Colon (tissue), 2 donors: Measurements from ENCODE around the gene EMP1.
"Not testable (repeated sequence)": the region's sequence is repeated elsewhere in the genome, so short reads cannot be mapped to it uniquely, and the experiment has no call there.

Source experiments
- FAIRE-seq: peaks from 2 replicates; lab custom pipeline; 2012; peaks lifted over from hg19 to GRCh38; lab: Jason Lieb, UNC
- donor health status: control.
- donor health status: control.

Gene EMP1

DNA sequence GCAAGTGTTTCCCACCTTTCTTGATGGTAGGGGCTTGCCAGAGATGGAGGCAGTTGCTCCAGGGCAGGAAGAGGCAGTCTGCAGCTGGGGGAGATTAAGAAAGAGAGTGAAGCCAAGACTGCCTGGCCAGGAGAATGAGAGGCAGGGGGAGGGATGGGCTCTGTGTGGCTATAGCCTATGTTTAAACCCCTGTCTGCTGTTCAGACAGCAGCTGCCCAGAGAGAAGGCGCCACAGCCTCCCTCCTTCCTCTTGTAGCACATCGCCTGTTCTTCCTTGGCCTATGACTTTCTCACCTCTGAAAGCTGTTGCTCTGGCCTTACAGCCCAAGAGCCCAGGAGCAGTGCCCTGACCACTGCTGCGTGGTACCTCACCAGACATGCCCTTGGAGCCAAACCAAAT, 61.7 kb downstream of the EMP1 start:
- no peak for FAIRE-seq

DNA sequence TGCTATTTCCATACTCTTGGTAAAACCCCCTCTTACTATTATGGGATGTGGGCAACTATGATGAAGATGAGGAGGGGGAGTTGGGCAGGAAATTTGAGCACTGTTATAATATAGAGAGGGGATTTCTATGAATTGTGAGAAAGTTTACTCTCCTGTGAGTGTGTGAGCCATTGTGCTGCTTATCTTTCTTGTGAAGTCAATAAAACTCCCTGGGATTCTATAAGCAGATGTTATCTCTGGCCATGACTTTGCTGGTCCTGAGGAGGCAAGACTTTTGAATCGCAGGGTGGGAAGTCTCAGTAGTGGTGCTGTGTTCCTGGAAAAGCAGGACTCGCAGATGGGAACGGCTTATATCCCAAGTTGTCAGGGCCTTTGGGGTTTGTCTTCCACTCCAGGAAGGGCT, 62.2 kb downstream of the EMP1 start:
- FAIRE-seq = no peak

DNA sequence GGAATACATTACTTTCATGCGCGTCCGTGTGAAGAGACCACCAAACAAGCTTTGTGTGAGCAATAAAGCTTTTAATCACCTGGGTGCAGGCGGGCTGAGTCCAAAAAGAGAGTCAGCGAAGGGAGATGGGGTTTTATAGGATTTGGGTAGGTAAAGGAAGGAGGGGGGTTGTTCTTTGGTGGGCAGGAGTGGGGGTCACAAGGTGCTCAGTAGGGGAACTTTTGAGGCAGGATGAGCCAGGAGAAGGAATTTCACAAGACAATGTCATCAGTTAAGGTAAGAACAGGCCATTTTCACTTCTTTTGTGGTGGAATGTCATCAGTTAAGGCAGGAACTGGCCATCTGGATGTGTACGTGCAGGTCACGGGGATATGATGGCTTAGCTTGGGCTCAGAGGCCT, 63.1 kb downstream of the EMP1 start:
- not testable (repeated sequence) for FAIRE-seq

GRCh38 chr12:13267826-13268225, 71.3 kb downstream of the EMP1 start:
- not testable (repeated sequence) for FAIRE-seq

- no peak for FAIRE-seq
Measured at GRCh38 chr12:13268581-13268980, 72.1 kb downstream of the EMP1 start.
